Measurements from ENCODE around the gene CDH15.

DNA sequence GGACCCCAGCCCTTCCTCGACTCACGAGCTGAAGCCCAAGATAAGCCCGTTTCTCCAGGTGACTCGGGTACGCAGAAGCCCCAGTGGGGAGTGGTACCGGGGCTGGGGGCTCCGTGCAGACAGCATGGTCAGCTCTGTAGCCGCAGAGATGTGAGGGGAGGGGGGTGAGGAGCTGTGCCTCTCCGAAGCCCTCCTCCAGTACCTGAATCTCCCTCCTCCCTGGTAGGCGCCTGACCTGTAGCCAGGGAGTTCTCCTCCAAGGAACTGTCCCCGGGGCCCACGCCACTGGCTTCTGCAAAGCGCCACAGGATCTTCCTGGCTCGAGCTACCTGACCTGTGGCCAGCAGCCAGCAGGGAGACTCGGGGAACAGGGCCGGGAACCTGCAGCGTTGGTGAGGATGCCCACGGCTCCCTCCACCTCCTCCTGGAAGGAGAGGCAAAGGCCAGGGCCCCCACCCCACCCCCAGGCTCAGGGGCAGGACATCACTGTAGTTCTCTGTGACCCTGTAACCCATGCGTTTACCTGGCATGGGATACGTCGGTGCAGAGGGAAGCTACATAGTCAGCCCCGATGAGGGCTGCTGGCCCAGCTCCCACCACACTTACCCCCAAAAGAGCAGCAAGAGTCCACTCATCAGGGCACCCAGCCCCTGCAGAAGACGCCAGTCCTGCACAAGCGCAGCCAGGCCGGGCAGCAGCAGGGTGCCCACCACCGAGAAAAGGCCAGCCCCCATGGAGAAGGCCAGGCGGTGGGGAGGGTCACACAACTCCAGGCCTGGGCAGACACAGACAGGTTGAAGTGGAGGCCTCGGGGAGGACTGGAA lies 27.1 kb downstream of the CDH15 start:
- TF ChIP-seq, protein P1, sequence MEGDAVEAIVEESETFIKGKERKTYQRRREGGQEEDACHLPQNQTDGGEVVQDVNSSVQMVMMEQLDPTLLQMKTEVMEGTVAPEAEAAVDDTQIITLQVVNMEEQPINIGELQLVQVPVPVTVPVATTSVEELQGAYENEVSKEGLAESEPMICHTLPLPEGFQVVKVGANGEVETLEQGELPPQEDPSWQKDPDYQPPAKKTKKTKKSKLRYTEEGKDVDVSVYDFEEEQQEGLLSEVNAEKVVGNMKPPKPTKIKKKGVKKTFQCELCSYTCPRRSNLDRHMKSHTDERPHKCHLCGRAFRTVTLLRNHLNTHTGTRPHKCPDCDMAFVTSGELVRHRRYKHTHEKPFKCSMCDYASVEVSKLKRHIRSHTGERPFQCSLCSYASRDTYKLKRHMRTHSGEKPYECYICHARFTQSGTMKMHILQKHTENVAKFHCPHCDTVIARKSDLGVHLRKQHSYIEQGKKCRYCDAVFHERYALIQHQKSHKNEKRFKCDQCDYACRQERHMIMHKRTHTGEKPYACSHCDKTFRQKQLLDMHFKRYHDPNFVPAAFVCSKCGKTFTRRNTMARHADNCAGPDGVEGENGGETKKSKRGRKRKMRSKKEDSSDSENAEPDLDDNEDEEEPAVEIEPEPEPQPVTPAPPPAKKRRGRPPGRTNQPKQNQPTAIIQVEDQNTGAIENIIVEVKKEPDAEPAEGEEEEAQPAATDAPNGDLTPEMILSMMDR (IDR thresholded peaks at IDR 0.05; ENCODE audit: borderline replicate concordance, extremely low read depth, low read length, poor library complexity, severe bottlenecking): no peak
- no peak for TF ChIP-seq EZH2 (IDR thresholded peaks at IDR 0.05; ENCODE audit: borderline replicate concordance, low read depth, low read length, severe bottlenecking)
